ENCODE data around the gene CAVIN3.
A peak's percentile ranks its signal among the peaks of the same experiment; 100 is the strongest.

CAVIN3 gene

GRCh38 chr11:6320411-6321155 lies at the start of gene CAVIN3:
TSS of gene CAVIN3 (minus strand) at chr11:6320501. CDS start at chr11:6320476, 25 bp downstream.
- DNase-seq, result no peak

DNA sequence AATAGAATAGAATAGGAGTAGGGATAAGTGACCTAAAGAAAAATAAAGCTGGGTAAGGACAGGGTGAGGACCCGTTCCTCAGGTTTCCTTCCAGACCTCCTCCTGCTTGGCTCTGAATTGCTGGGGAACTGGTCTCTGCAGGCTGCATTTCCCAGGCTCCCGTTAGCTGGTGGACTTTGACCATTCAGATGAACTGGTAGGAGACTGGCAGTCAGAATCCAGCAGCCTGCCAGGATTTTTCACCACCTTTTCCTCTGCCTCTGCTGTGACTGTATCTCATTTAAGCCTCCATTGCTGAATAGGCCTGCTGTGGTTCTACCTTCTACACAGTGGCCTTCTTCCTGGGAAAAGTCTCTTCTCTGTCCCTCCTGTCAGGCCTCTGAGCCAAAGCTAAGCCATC lies 45.4 kb upstream of the CAVIN3 start:
- DNase-seq, result no peak

GRCh38 chr11:6362873-6363678 lies 42.8 kb upstream of the CAVIN3 start:
- DNase-seq, result peak; percentile 70

DNA sequence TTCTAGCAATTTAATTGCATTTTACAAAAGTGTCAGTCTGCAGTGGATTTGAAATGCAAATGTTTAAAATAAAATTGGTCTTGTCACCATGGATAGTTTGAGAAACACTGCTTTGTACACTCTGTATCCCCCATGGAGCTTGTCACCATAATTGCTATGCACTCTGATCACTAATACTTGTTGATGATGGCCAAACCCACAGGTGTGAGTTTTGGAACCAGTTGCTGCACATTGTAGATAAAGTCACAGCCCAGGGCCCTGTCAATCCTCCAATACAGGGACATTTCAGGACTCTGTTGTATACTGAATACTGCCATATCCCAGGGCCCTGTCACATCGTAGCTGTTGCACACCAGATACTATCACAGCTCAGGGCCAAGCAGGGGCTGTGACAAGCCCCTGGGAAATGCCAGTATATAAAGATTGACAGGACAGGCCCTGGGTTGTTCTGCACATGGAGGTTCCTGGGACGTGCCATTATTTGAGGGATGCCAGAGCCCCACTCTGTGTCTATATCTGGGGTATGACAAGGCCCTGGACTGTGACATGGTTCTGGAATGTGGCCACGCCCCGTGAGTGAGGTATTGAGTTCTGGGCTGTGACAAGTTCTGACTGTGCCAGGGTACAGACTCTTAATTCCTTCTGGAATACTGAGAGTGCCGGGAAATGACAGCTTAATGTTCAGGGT lies 42.0 kb upstream of the CAVIN3 start:
- DNase-seq, result no peak

DNA sequence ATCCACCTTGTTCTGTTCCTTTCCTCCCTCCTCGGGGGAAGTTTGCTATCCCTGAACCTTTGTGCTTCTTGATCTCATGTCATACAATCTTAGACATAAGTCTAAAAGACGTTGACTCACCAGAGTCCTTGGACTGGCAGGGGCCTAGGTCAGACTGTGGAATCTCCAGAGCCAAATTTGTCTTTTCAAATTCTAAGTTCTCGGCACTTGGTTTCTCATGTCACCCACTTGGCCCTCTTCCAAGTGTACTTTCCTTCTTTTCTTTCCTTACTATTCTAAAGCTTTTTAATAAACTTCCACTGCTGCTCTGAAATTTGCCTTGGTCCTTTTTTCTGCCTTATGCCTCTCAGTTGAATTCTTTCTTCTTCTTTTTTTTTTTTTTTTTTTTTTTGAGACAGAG lies 39.9 kb upstream of the CAVIN3 start:
- DNase-seq, result no peak

- DNase-seq, result no peak
These were observed 36.9 kb upstream of the CAVIN3 start for GRCh38 chr11:6357222-6357621.

DNA sequence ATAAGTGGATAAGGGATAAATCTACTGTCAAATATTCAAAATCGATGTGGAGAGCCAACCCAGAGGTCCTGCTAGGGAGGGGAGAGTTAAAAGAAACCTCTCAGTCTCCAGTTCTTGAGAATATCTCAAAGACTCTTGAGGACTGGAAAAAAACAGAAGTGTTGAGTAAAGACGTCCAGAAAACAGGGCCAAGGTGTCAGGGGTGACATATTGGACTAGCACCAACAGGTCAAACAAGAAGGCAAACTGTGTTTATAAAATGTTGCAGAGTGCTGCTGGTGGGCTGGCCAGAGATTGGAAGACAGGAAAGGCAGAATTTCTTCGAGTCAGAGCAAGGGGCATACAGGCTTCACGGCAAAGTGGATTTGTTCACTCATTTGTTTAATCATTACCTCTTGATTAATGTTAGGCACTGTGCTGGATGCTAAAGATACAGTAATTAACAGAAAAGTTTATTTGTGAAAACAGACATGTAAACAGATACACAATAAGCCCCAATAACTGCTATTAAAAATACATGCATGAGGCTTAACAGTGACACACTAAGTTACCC lies 36.3 kb upstream of the CAVIN3 start:
- DNase-seq, result no peak

- no peak for DNase-seq
These were observed 34.6 kb upstream of the CAVIN3 start for GRCh38 chr11:6354651-6355485.

DNA sequence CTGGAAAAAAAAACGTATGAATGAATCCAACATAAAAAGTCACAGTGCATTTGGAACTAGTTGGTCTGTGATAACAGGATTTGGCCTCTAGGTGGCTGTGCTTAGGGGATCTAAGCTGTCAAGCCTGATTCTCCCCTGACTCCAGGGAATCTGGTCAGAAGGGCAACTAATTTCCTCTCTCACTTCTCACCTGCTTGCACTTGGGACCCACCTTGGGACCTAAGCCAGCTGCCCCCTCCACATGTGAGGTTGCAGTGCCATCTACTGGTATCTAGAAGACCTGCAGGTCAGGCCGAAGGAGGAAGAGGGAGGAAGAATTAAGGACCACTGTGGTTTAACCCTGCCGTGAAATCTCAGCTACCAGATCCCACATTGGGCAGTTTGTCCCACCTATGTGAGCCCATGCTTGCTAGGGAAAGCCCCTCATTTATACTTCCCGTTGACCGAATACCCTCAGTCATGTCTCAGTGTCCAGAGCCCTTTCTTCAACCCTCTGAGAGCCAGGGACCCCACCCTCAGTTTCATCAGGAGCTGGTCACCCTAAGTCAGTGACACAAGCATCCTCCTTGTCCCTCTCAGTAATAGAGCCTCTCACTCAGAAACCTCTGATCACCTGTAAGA lies 33.2 kb upstream of the CAVIN3 start:
- DNase-seq, result peak; percentile 75

- DNase-seq, result no peak
These were observed 31.6 kb upstream of the CAVIN3 start for GRCh38 chr11:6351782-6352382.

DNA sequence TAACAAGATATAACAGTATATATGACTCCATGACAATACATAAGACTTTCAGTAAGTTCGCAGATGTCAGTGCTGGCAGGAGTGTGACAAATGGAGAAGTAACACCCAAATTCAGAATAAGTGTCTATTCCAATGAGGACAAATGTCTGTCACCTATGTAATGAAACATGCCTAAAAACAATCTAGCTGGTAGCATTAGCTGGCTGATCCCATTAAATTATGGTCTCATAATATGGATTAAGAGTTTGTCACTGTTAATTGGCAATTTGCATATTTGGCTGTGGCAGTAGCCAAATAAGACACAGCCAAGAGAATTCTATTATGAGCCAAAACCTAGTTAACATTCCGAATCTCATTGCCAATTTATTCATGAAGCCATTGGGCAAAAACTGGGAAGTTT lies 30.2 kb upstream of the CAVIN3 start:
- DNase-seq, result no peak

DNA sequence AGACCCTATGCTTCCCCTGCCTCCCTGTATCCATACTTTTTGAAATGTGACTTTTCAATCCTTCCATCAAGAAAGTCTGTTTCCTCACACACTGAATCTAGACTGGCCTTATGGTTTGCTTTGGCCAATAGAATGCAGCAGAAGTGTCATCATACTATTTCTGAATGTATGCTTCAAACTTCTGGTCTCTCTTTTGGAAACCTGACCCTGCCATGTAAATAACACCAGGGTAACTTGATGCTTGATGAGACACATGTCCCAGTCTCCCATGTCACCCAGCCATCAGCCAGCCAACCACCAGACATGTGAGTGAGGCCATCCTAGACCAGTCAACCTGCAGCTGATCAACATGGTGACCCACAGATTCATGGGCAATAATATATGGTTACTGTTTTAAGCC lies 29.7 kb upstream of the CAVIN3 start:
- DNase-seq, result no peak

GRCh38 chr11:6345366-6345765 lies 25.1 kb upstream of the CAVIN3 start:
- no peak for DNase-seq

GRCh38 chr11:6336293-6336692 lies 16.0 kb upstream of the CAVIN3 start:
- DNase-seq, result no peak

DNA sequence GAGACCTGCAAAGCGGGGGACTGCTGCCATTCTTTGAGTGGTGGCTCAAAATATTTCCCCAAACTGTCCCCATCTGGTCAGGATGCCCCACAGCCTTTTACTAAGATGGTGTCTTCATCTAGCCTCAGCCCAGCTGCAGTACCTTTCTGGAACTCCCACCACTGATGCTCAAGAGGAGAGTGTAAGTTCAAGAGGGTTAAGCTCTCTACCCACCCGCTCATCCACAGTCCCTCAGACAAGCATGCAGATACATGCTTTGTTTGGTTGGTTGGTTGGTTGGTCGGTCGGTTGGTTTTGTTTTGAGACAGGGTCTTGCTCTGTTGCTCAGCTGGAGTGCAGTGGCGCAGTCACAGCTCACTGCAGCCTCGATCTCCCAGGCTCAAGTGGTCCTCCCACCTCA lies 14.5 kb upstream of the CAVIN3 start:
- DNase-seq, result no peak

- peak; percentile 26 for DNase-seq
These were observed 12.8 kb upstream of the CAVIN3 start for GRCh38 chr11:6333095-6333494.

GRCh38 chr11:6332066-6332465 lies 11.8 kb upstream of the CAVIN3 start:
- no peak for DNase-seq

DNA sequence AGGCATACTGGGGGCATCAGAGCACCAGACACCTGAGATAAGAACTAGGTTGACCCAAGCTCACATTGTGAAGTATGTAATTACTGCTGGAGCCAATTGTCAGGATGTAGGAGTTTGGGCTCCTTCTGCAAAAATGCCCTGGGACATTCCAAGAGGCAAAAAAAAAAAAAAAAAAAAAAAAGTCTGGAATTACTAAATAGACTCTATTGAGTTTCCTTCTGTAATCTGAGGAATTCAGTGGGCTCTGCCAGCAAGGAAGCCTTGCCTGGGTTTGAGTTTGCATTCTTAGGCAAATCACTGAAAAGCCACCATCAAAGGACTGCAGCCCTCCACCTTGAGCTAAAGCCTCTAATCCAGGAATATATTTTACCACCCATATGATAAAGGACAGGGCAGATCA lies 8.0 kb upstream of the CAVIN3 start:
- no peak for DNase-seq

DNA sequence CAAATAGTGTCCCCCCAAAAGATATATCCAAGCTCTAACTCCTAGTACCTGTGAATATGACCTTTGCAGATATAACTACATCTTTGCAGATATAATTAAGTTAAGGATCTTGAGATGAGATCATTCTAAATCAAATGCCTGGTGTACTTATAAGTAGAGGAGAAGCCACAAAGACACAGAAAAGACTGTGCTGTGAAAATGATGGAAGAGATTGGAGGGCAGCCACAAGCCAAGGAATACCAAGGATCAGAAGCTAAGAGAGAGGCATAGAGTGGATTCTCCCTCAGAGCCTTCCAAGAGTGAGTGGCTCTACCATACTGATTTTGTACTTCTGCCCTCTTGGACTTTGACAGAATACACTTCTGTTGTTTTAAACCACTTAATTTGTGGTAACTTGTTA lies 7.5 kb upstream of the CAVIN3 start:
- no peak for DNase-seq

DNA sequence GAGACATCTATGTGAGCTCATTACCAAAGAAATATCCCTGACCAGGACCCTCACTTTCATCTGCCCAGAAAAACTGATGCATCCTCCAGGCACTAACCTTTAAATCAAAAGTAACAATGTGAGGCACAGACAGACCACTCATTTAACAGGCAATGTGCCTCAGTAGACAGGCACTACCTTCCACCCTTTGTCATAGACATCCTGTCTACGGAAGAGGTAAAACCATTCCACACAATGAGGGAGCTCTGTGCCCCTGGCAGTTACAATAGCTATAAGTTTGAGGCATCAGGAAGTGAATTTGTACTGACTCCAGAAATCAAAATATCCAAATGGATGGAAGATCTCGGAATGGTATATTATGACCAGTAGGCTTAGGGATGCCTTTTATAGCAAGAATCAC lies 6.7 kb upstream of the CAVIN3 start:
- no peak for DNase-seq

DNA sequence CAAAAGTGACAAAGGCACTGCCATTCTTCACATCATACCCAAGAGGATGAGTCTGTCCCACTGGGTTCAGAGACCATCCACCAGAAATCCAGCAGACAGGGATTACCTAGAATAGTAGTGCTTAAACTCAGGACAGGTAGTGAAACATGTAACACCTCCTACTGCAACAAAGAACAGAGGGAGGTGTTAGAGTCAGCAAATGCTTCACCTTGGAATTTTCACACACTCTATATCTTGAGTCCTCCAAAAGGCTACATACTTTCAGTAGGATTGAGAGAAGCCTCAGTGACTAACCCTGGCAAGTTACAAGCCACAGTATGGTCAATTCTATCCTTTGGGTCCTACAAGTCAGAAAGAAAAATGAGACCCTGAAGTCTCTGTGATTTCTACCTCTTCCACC lies 6.0 kb upstream of the CAVIN3 start:
- DNase-seq, result no peak

All from COR-L47 (cell line).